HG02571 (cell line): ENCODE data around the gene MTHFD2L.
"Not testable (repeated sequence)": the region's sequence is repeated elsewhere in the genome, so short reads cannot be mapped to it uniquely, and the experiment has no call there.

Source experiments
- ATAC-seq: cut with Tn5 transposase; IDR thresholded peaks from one replicate; pipeline ENCODE4 v1.9.1; 2021; ENCODE audit warnings: mild to moderate bottlenecking, moderate library complexity; ENCODE audit not compliant: unreplicated experiment

MTHFD2L gene

DNA sequence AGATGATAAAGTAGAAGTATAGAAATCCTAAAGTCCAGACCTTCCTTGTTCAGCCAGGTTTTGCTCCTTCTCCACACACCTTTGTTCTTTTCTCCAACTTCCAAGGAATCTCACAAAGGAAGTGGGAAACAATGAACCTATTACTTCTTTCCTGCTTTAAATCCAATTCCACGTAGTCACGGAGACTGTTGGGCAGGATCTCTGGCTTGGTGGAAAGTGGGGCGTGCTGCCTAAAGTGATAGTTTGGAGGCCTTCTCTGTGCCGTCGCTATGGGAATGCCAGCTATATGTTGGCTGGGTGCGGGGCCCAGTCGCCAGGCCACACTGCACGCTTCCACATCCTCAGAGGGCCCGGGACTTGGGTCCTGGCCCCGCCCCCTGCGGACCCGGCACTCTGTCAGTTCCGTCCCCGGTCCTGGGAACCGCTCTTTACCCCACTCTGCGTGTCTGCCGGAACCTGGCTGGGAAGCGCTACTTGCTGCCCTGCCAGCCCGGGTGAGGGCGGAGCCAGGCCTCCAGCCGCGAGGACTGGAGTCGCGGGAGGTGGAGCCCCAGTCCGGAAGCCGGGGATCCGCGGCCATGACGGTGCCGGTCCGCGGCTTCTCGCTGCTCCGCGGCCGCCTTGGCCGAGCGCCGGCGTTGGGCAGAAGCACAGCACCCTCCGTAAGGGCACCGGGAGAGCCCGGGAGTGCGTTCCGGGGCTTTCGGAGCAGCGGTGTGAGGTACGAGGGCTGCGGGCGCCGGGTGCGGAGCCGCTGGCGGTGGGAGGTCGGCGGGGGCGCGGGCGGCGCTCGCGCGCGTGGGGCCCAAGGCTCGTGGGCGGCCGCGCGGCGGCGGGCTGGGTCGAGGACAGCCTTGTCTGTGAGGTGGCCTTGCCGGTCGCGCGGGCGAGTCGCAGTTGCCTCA, at the start of gene MTHFD2L:
MTHFD2L (plus strand) TSS at position 558 of the 905 bp plus-strand sequence; CDS start at position 579, 21 bp downstream.
- peak; percentile 98 for ATAC-seq

DNA sequence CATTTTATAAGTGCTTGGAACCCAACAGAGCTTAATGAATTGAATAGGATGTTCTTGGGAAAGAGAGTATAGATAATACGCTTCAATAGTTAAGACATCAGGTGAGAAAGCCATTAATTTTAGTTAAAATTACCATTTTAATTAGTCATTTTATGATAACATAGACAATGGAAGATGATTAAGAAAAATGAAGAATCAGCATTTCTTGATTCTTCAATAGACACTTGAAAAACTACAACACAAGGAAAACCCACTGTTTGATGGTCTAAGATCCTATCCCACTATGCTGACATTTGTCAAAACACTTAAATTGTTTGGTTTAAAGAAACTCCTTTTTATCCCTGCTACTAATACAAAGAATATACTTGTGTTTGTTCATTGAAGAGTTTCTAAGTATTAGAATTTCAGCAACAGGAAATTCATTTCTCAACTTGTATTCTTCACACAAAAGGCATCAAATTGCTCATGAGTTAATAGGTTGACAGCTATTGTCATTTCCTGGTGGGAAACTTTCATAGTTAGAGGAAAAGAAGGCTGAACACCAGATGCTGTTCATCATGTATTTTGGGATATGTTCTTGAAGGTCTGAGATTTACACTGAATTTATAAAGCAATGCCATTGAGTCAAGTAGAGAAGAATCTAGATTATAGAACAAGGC, 49.3 kb upstream of the MTHFD2L start:
- ATAC-seq: no peak

DNA sequence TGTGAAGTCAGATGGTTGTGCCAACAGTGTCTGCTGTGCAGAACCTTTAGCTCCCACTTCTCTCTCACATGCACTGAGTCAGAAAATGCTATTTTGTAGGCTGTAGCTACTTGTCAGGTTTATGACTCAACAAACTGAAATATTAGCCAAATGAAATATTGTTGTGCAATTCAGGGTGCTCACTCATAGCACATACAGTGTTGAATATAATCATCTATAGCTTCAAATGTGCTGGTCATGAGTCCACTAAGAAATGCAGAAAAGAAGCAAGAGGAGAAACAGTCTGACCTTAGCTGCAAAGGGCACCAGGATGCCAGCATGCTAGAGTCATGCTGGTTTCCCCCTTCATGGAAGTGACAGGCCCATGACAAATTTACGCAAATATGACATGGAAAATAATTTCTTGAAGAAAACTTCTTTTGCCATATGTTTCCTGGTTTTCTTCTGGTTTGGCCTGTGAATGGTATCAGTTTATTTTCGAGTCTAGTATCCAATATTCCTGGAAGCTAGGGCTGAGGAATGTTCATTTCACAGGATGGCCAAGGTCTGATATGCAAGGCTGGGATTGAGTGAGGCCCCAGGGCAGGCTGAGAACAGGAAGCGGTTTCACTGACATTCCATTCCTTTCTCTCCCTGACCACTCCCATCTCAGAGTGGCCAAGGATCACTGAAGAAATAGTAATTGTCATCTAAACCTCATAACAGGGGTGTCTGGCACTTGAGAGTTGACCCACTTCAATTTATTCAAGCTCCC, 48.6 kb upstream of the MTHFD2L start:
- no peak for ATAC-seq

DNA sequence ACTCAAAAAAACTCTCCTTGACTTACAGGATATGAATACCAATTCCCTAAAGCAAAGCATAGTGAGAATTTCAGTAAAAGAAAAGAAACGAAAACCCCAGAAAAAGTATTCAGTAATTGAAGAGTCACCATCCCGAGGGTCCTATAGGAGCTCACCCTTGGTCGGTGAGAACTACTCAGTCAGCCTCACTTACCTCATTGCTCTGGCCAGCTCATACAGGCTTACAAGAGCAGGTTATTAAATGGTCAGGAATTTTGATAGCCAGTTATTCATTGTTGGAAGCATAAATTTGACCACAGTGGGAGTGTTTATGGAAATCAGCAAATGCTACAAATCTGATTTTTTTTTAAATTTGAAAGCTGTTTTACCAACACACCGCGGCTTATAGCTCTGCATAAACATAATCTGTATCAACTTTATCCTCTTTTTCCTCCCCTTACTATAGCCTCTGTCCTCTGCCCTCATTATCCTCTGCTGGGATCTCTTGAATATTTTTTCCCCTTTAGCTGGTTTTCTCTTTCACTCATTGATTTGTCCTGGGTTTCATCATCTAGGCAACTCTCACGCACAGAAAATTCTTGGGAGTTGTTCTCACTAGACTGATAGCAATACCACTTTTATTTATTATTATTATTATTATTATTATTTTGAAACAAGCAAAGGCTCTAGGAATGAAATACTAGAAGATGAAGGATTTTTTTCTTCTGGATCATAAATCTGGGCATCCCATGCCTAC, 47.9 kb upstream of the MTHFD2L start:
- no peak for ATAC-seq

DNA sequence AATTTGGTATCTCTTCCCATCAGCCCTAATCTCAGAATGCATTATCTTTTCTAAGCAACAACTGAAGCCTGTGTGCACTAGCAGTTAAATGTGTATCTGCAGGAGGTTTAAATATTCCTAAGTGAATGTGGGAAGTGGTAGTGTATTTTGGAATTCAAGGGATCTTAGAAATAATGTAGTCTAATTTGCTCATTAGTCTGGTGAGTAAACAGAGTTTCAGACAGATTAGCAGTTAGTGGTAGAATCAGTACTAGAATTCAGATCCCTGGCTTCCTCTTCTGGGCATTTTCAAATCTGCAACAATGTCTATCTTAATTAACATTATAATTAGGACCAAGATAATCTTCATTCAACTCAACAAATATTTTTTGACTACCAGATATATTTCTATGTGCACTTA, 47.2 kb upstream of the MTHFD2L start:
- no peak for ATAC-seq

DNA sequence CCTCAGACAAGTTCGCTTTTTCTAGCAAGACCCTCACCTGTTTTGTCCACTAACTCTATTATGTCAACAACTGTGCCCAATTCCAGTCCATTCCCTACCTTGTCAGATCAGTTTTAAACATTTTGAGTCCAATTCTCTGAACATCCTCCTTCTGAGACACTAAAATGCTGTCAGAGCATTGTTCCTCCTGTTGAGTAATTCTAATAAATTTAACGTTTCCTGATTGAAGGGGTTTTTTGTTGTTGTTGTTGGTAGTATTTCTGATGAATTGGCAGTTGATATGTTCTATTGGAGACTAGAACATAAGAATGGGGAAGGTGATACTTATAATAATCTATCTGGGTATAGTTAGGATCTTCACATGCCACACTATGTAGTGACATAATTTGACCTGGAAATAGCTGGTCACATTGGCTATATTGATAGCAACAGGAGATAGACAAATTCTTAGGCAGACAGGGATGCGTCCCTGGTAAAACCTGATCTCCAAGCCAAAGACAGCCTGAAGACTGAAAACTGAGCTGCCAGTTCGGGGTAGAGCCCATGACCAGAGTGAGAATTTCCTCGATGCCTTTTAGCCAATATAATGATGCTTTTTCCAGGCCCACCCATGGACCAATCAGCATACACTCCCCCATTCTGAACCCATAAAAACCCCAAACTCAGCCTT, 46.5 kb upstream of the MTHFD2L start:
- no peak for ATAC-seq

DNA sequence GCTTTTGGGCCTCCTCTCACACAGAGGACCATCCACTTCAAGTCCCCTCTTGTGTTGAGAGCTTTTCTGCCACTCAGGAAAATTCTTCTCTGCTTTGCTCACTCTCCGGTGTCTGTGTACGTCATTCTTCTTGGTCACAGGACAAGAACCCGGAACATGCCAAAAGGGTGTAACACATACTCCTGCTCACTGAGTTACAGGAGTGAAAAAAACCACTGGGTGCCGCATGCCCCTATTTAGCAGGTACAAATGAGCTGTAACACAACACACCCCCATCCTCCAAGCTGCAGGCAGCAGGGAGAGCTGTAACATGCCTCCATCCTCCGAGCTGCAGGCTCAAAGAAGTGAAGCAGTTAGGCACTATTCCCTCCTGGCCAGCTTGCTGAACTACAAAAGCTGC, 45.9 kb upstream of the MTHFD2L start:
- no peak for ATAC-seq

DNA sequence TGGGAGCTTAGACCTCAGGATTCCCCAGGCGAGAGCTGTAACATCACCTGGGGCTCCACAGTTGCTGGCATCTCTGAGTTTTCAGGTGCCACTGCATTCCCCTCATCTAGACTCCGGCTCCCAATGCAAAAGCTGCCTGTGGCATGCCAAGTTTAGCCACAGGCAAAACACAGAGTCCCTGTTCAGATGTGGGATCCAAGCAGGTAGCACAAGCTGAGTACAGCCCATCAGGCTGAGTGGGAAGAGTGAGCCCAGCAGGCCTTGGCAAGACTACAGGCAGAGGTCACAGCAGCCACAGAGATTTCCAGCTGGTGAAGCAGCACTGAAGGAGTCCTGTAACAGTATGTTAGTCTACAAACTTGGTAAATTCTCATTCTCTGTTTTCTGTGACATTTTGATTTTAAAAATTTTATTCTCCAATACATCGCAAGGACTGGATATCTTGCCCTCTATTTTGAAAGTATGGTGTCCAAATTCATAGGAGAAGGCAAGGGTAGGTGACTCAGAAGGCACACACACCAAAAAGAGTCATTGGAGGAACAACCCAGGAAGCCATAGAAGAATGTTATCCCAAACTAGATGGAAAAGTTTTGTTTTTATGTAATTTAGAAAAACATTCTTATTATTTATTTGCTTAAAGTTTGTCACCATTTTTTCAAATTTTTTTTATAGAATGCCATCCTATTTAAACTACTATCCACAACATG, 45.4 kb upstream of the MTHFD2L start:
- no peak for ATAC-seq

DNA sequence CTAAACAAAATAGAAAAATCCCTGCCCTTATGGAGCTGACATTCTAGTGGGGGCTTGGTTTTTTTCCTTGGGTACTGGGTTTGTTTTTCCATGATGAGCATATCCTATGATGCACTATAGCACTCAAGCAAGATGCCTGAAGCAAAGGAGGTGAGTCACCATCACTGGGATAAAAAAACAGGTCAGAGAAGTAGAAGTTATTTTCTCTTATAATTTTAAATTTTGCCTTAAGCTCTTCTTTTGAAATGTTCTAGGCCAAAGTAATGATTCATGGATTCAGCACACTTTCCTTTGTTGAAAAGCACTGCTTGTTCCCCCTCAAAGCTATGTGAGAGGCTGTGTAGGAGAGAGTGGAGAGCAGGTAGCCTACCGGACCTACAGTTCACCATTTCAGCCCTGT, 43.7 kb upstream of the MTHFD2L start:
- ATAC-seq: no peak

DNA sequence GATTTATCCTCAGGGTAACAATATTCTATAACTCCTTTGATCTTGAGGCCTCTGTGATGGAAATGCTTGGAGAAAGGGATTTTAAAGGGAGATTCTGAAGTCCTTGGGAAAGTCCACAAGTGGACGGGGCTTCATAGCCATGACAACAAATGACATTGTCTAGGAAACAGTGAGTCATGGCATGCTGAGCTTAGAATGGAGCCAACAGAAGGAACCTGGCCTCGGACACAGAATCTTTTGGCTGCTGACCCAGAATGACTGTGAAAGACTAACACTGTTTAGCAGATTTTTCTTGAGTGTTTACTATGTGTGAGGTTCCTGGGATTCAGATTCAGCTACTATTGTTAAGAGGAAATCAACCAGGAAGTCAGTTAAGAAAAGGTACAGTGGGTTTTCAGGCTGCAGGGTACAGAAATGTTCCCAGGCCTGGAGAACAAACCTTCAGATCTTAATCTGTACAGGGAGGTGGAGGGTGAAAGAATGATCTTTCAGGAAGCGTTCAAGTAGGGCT, 40.8 kb upstream of the MTHFD2L start:
- ATAC-seq: no peak

DNA sequence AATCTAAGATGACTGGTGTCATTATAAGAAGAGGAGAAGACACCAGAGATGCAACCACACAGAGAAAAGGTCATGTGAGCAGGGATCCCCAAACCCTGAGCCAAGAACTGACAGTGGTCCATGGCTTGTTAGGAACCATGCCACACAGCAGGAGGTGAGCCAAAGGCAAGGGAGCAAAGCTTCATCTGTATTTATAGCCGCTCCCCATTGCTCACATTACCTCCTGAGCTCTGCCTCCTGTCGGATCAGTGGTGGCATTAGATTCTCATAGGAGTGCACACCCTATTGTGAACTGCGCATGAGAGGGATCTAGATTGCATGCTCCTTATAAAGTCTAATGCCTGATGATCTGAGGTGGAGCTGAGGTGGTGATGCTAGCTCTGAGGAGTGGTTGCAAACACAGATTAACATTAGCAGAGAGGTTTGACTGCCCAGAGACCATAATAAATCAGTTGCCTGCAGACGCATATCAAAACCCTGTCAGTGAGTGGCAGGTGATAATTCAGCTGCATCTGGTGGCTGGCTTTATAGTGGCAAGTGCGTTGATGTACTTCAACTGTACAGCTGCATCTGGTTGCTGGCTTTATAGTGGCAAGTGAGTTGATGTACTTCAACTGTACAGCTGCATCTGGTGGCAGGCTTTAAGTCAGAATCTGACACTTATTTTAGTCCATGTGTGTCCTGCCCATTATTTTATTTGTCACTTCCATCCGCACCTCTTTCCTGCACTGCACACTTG, 39.1 kb upstream of the MTHFD2L start:
- ATAC-seq: no peak

DNA sequence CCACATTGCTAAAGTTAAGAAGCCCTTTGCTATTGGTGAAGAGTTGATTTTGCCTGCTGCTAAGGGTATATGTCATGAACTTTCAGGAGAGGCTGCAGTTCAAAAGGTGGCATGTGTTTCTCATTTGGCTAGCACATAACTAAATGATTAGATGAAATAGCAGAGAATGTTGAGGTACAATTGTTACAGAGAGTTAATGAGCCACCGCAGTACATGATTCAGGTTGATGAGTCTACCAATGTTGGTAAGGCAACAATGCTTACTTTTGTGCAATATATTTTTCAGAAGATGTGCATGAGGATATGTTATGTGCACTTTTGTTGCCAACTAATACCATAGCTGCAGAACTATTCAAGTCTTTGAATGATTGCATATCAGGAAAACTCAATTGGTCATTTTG, 37.8 kb upstream of the MTHFD2L start:
- ATAC-seq: no peak

DNA sequence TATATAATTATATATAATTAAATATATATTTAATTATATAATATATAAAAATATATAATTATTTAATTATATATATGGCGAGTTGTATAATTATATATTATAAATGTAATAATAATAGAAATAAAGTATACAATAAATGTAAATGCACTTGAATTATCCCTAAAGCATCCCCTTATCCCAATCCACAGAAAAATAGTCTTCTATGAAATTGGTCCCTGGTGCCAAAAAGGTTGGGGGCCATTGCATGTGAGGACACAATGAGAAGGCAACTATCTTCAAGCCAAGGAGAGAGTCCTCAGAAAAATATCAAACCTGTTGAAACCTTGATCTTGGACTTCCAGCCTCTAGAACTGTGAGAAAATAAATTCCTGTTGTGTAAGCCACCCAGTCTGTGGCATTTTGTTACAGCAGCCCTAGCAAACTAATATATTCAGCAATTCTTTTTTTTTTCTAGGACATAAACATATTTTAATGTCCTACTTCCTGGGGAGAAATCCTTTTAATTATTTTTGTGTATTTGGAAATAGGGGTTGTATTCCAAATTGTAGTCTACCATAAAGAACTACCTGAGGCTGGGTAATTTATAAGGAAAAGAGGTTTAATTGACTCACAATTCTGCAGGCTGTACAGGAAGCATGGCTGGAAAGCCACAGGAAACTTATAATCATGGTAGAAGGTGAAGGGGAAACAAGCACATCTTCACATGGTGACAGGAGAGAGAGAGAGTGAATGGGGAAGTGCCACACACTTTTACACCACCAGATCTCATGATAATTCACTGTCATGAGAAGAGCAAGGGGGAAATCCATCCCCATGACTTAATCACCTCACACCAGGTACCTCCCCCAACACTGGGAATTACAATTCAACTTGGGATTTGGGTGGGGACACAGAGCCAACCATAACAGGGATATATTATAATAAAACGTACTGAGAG, 36.0 kb upstream of the MTHFD2L start:
- no peak for ATAC-seq

DNA sequence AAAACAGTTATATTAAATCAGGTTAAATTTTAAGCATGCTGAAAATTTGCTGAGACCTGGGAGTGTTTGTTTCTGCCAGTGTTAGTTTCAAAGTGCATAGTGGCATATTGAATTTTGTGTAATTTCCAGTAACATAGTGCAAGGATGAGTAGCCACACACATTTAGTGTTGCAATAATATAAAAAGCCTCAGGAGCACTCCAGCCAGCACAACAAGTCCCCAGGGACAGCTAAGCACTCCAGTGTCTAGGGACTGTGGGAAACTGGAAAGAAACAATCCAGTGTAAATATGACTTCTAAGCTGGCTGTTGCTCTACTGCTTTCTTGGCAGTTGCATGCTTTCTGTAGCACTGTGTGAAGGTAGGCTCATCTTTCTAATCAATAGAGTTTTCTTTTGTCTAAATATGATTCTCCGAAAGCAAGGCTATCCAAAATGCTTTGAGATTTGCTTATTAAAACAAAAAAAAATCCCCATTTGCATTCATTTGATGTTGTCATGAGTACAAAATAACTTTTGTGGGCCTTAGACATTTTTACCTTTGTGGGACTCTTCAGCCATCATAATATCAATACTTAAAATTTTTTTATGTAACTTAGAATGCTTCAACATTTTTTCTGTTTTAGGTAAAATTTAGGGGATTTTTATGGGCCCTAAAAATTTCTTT, 34.7 kb upstream of the MTHFD2L start:
- ATAC-seq: no peak

DNA sequence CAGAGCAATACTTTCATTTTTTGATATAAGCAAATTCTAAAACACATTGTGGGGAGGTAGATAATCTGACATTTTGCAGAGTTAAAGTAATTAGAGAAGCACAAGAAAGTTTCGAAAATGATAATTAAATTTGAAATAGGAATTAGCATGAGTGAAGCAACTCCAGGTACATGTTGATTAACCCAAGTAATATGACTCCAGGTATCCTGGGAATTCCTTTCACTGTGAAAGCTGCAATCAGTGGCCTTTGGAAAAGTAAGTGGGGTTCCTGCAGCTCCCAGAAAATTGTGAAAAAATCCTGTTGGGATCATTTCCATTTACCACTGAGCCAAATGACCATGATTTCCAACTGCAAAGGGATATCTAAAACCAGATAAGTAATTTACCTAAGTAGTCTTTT, 32.9 kb upstream of the MTHFD2L start:
- no peak for ATAC-seq

DNA sequence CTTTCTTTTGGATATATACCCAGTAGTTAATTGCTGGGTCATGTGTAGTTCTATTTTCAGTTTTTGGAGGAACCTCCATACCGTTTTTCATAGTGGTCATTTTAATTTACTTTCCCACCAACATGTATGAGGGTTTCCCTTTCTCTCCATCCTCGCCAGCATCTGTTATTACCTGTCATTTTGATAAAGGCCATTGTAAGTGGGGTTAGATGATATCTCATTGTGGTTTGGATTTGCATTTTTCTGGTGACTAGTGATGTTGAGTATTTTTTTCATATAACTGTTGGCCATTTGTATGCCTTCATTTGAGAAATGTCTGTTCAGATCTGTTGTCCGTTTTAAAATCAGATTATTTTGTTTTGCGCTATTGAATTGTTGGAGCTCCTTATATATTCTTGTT, 30.2 kb upstream of the MTHFD2L start:
- ATAC-seq: no peak

DNA sequence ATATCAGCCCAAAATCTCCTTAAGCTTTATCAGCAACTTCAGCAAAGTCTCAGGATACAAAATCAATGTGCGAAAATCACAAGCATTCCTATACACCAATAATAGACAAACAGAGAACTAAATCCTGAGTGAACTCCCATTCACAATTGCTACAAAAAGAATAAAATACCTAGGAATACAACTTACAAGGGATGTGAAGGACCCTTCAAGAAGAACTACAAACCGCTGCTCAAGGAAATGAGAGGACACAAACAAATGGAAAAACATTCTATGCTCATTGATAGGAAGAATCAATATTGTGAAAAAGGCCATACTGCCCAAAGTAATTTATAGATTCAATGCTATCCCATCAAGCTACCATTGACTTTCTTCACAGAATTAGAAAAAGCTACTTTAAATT, 27.1 kb upstream of the MTHFD2L start:
- not testable (repeated sequence) for ATAC-seq
